Activated CD4-positive, alpha-beta T cell treated with anti-CD3 and anti-CD28 coated beads, Interleukin-2, amount 10 ng/mL, durations not matched to agents 7 days and 5 days (primary cell): ENCODE results near the gene TMEM119. TPM values are rescaled to one million over a fixed set of nuclear protein-coding genes. Genes with fewer than 3 reads are reported as not detected.

Experiments used
- CTCF ChIA-PET: fragments of 350-600 bp; sonication (Branson Sonifier 250); formaldehyde crosslinking; loops from one replicate; lab custom pipeline; 2021; ENCODE audit warnings: antibody characterized with exemption; lab: Charles Lee
- POLR2A ChIA-PET: fragments of 350-600 bp; sonication (Branson Sonifier 250); formaldehyde crosslinking; loops from one replicate; lab custom pipeline; 2021; ENCODE audit warnings: antibody characterized with exemption; lab: Charles Lee
- DNase-seq: peaks from one replicate; pipeline ENCODE4 v3.0.0-alpha.2; 2020
- H3K27ac Mint-ChIP-seq: one replicate; pipeline ENCODE4 v1.8.0; 2021; ENCODE audit warnings: mild to moderate bottlenecking, moderate library complexity, mixed read lengths
- H3K27me3 Mint-ChIP-seq: one replicate; pipeline ENCODE4 v1.8.0; 2021; ENCODE audit warnings: mixed read lengths
- H3K36me3 Mint-ChIP-seq: one replicate; pipeline ENCODE4 v1.8.0; 2021; ENCODE audit warnings: low read depth, mixed read lengths
- H3K4me1 Mint-ChIP-seq: one replicate; pipeline ENCODE4 v1.8.0; 2021; ENCODE audit warnings: mixed read lengths
- H3K4me3 Mint-ChIP-seq: one replicate; pipeline ENCODE4 v1.8.0; 2021; ENCODE audit warnings: mild to moderate bottlenecking, moderate library complexity, mixed read lengths
- H3K9me3 Mint-ChIP-seq: one replicate; pipeline ENCODE4 v1.8.0; 2021; ENCODE audit warnings: mixed read lengths
- total RNA-seq, 2 experiments: library from RNA; stranded (reverse); gene quantifications; one replicate each; pipeline ENCODE4 v1.2.3, GENCODE V29; 2021

Gene TMEM119
- total RNA-seq, 2 experiments from 2014 or later, result 1.2 to 1.7 TPM

DNA sequence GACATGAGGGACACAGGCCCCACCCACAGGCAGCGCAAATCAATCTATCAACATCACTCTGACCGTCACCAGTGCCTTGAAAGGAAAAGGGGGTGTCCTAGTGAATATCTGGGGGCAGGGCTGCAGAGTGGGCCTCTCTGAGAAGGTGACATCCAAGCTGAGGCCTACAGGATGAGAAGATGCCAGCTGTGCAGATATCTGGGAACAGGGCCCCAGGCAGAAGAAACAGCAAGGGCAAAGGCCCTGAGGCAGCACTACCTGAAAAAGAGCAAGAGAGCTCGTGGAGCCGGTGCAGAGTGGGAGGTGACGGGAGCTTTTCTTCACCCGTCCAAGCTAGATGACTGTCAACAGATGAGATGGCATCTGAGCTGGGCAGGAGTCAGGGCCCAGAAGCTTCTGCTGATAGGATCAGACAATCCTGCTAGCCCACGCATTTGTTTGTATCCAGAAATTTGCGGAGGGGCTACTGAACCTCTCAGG, 12.5 kb upstream of the TMEM119 start:
- peaks cover 3% of the 10 kb centered on the region for H3K4me1 Mint-ChIP-seq
- H3K27ac Mint-ChIP-seq, result no peak overlapping the region
- POLR2A ChIA-PET, result interaction anchor here (0.6 kb wide), 1 partner anchor 37 kb away, joined by 3 read pairs; no protein-coding TSS in a partner anchor
- no peak for DNase-seq
- CTCF ChIA-PET, result interaction anchor here (1.3 to 1.6 kb wide), 2 partner anchors 11 to 12 kb away, joined by 5 to 6 read pairs; partner anchors contain the start of gene TMEM119
- H3K4me3 Mint-ChIP-seq, result no peak overlapping the region
- peaks cover 10% of the 10 kb centered on the region for H3K36me3 Mint-ChIP-seq
- H3K27me3 Mint-ChIP-seq, result no peaks in the 10 kb centered on the region
- no peaks in the 10 kb centered on the region for H3K9me3 Mint-ChIP-seq

DNA sequence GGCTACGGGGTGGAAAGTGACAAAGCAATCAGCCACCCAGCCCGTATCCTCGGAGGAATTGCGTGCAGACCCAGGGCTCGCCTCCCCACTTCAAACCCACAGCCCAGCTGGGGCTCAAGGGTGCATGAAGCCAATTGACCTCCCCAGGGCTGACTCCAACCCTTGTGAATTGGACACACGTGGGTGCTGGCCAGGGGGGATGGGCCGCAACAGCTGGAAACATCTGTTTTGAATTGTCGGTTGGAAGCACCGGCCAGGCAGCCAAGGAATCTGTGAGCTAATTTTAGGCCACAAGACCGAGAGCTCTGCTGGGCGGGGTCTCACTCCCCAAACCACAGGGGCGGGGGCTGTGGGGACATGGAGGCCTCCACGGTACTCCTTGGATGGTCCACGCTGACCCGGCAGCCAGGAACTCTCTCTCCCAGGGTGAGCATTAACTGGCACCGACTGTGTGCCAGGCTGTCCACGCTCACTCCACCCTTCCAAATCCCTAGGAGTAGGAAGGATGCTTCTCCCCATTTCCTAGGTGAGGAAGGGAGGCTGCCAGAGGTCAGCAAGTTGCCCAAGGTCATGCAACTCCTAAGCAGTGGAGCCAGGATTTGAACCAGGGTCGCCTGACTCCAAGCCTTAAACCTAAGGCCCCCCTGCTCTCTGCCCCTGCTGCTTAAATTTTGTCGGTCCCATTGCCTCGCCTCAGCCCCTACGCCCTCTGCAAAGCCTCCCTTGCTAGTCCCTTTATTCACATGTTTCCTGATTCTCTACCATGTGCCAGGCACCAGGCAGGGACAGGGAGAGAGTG, 11.9 kb upstream of the TMEM119 start:
- Mint-ChIP-seq H3K27ac (no peak overlapping the region), H3K27me3 (no peaks in the 10 kb centered on the region), H3K36me3 (peaks cover 6% of the 10 kb centered on the region), H3K9me3 (no peaks in the 10 kb centered on the region), H3K4me1 (no peaks in the 10 kb centered on the region), H3K4me3 (no peak overlapping the region)
- ChIA-PET CTCF (interaction anchor here (1.3 to 2.1 kb wide), 3 partner anchors 8 to 12 kb away, joined by 5 to 8 read pairs (median 6); partner anchors contain the start of gene TMEM119), POLR2A (no interaction called here)
- DNase-seq, result no peak

- no peak for DNase-seq
- Mint-ChIP-seq H3K27me3 (no peaks in the 10 kb centered on the region), H3K4me3 (no peak overlapping the region), H3K27ac (no peak overlapping the region), H3K36me3 (no peaks in the 10 kb centered on the region), H3K9me3 (no peaks in the 10 kb centered on the region), H3K4me1 (no peaks in the 10 kb centered on the region)
- CTCF ChIA-PET, result interaction anchor here (1.5 to 2.1 kb wide), 2 partner anchors 9 to 20 kb away, joined by 3 to 8 read pairs; no protein-coding TSS in a partner anchor
- POLR2A ChIA-PET, result no interaction called here
Measured at GRCh38 chr12:108608616-108609015, 10.7 kb upstream of the TMEM119 start.

DNA sequence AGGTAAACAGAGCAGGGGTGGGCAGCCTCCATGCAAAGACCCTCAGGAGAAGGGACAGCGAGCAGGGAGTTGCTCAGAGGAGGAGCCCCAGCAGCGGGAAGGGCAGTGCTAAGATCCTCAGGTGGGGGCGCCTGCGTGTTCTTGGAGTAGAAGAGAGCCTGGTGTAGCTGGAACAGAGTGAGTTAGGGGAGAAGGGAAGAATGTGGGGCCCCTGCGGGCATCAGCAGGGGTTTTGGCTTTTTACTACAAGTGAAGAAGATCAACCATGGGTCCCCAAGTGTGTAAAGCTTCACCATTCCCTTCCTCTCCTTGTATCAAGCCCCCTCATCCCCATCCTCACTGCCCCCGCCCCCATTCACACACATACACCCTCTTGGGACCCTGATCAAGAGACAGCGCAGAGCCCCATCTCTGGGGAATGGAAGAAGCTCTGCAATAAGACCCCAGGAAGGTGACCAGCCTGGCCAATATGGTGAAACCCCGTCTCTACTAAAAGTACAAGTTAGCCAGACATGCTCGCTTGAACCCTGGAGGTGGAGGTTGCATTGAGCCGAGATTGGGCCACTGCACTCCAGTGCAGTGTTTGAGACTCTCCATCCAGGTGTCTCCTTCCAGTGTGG, 10.2 kb upstream of the TMEM119 start:
- CTCF ChIA-PET, result interaction anchor here (1.5 to 2.1 kb wide), 2 partner anchors 10 to 19 kb away, joined by 3 to 8 read pairs; no protein-coding TSS in a partner anchor
- Mint-ChIP-seq H3K4me3 (no peak overlapping the region), H3K27me3 (no peaks in the 10 kb centered on the region), H3K36me3 (no peaks in the 10 kb centered on the region), H3K27ac (no peak overlapping the region), H3K9me3 (no peaks in the 10 kb centered on the region), H3K4me1 (no peaks in the 10 kb centered on the region)
- DNase-seq, result no peak
- POLR2A ChIA-PET, result no interaction called here

- no peaks in the 10 kb centered on the region for H3K4me1 Mint-ChIP-seq
- no peaks in the 10 kb centered on the region for H3K27me3 Mint-ChIP-seq
- no peak for DNase-seq
- no peaks in the 10 kb centered on the region for H3K9me3 Mint-ChIP-seq
- no peaks in the 10 kb centered on the region for H3K36me3 Mint-ChIP-seq
- H3K4me3 Mint-ChIP-seq, result no peak overlapping the region
- no peak overlapping the region for H3K27ac Mint-ChIP-seq
- CTCF ChIA-PET, result interaction anchor here (0.9 kb wide), 1 partner anchor 10 kb away, joined by 3 read pairs; no protein-coding TSS in a partner anchor
- POLR2A ChIA-PET, result no interaction called here
Measured at GRCh38 chr12:108606492-108606891, 8.6 kb upstream of the TMEM119 start.

- Mint-ChIP-seq H3K4me3 (peak overlapping the region; percentile 18), H3K36me3 (no peaks in the 10 kb centered on the region), H3K27me3 (no peaks in the 10 kb centered on the region), H3K27ac (peak overlapping the region; percentile 37), H3K9me3 (no peaks in the 10 kb centered on the region), H3K4me1 (no peaks in the 10 kb centered on the region)
- CTCF ChIA-PET, result interaction anchor here (1.1 kb wide), 1 partner anchor 37 kb away, joined by 3 read pairs; no protein-coding TSS in a partner anchor
- POLR2A ChIA-PET, result no interaction called here
- DNase-seq, result no peak
Measured at GRCh38 chr12:108605690-108606406, 8.0 kb upstream of the TMEM119 start.

DNA sequence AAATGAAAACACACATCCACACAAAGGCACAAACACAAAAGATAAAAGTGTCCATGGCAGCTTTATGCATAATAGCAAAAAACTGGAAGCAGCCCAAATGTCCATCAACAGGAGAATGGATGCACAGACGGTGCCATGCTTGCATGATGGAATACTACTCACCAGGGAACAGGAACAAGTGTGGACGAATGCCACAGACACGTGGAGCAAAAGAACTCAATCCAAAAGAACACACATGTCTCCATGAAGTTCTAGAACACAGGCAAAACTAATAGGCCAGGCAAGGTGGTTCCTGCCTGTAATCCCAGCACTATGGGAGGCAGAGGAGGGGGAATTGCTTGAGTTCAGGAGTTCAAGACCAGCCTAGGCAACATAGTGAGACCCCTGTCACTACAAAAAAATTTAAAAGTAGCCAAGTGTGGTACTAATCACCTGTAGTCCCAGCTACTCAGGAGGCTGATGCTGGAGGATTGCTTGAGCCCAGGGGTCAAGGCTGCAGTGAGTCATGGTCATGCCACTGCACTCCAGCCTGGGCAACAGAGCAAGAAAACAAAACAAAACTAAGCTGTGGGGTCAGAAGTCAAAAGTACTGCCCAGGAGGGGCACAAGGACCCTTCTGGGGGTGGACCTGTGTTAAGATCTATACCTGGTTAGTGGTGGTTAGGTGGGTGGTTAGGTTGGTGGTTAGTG, 7.3 kb upstream of the TMEM119 start:
- POLR2A ChIA-PET, result no interaction called here

GRCh38 chr12:108604208-108604941, 6.5 kb upstream of the TMEM119 start:
- no peak overlapping the region for H3K4me3 Mint-ChIP-seq
- H3K27me3 Mint-ChIP-seq, result no peaks in the 10 kb centered on the region
- CTCF ChIA-PET, result interaction anchor here (0.8 kb wide), 1 partner anchor 9 kb away, joined by 4 read pairs; no protein-coding TSS in a partner anchor
- no peaks in the 10 kb centered on the region for H3K36me3 Mint-ChIP-seq
- H3K4me1 Mint-ChIP-seq, result no peaks in the 10 kb centered on the region
- no peaks in the 10 kb centered on the region for H3K9me3 Mint-ChIP-seq
- H3K27ac Mint-ChIP-seq, result no peak overlapping the region
- no peak for DNase-seq
- POLR2A ChIA-PET, result no interaction called here

More for the DNA sequence above, 7.3 kb upstream of the TMEM119 start:
- no peaks in the 10 kb centered on the region for H3K27me3 Mint-ChIP-seq
- no peak for DNase-seq
- H3K27ac Mint-ChIP-seq, result peak overlapping the region; percentile 37
- H3K36me3 Mint-ChIP-seq, result no peaks in the 10 kb centered on the region
- peak overlapping the region; percentile 18 for H3K4me3 Mint-ChIP-seq
- H3K9me3 Mint-ChIP-seq, result no peaks in the 10 kb centered on the region
- H3K4me1 Mint-ChIP-seq, result no peaks in the 10 kb centered on the region
- CTCF ChIA-PET, result interaction anchor here (1.1 kb wide), 1 partner anchor 36 kb away, joined by 3 read pairs; no protein-coding TSS in a partner anchor

- Mint-ChIP-seq H3K36me3 (no peaks in the 10 kb centered on the region), H3K27me3 (no peaks in the 10 kb centered on the region), H3K9me3 (no peaks in the 10 kb centered on the region), H3K27ac (no peak overlapping the region), H3K4me3 (no peak overlapping the region), H3K4me1 (no peaks in the 10 kb centered on the region)
- POLR2A ChIA-PET, result no interaction called here
- DNase-seq, result no peak
- CTCF ChIA-PET, result interaction anchor here (0.8 kb wide), 1 partner anchor 9 kb away, joined by 4 read pairs; no protein-coding TSS in a partner anchor
Measured at GRCh38 chr12:108603743-108604142, 5.9 kb upstream of the TMEM119 start.

GRCh38 chr12:108602976-108603704, 5.3 kb upstream of the TMEM119 start:
- H3K27me3 Mint-ChIP-seq, result no peaks in the 10 kb centered on the region
- H3K9me3 Mint-ChIP-seq, result no peaks in the 10 kb centered on the region
- ChIA-PET POLR2A (no interaction called here), CTCF (interaction anchor here (1.2 kb wide), 1 partner anchor 13 kb away, joined by 3 read pairs; no protein-coding TSS in a partner anchor)
- no peaks in the 10 kb centered on the region for H3K4me1 Mint-ChIP-seq
- no peaks in the 10 kb centered on the region for H3K36me3 Mint-ChIP-seq
- no peak overlapping the region for H3K27ac Mint-ChIP-seq
- no peak overlapping the region for H3K4me3 Mint-ChIP-seq
- DNase-seq, result no peak

GRCh38 chr12:108602209-108602705, 4.4 kb upstream of the TMEM119 start:
- CTCF ChIA-PET, result interaction anchor here (1.2 kb wide), 1 partner anchor 14 kb away, joined by 3 read pairs; no protein-coding TSS in a partner anchor

More at GRCh38 chr12:108602209-108602705, 4.4 kb upstream of the TMEM119 start:
- Mint-ChIP-seq H3K36me3 (no peaks in the 10 kb centered on the region), H3K4me1 (no peaks in the 10 kb centered on the region), H3K9me3 (no peaks in the 10 kb centered on the region), H3K27me3 (no peaks in the 10 kb centered on the region), H3K27ac (no peak overlapping the region), H3K4me3 (no peak overlapping the region)
- no peak for DNase-seq
- POLR2A ChIA-PET, result no interaction called here
